Endometrial microvascular endothelial cells (primary cell): ENCODE data around the gene ARHGEF19. TPM values are rescaled to one million over a fixed set of nuclear protein-coding genes. Genes with fewer than 3 reads are reported as not detected.
"Not testable (repeated sequence)": the region's sequence is repeated elsewhere in the genome, so short reads cannot be mapped to it uniquely, and the experiment has no call there.

Source experiments
- in situ Hi-C: cut with HindIII; loops from 2 replicates; pipeline ENCODE4 v1.10.0; 2017; ENCODE audit warnings: low sequenced_read_pairs, low pct_unique_long_range_greater_than_20kb; ENCODE audit errors: inconsistent ontology term
- total RNA-seq: library from RNA; depleted of rRNA; stranded (reverse); fragments of >200 nt; gene quantifications from one replicate; pipeline ENCODE4 v1.2.3, GENCODE V29; 2015; ENCODE audit errors: inconsistent ontology term

The ARHGEF19 gene
- total RNA-seq, 1 donor from 2014 or later, result 3.1 TPM

GRCh38 chr1:16209847-16210407 is 2.5 kb downstream of the ARHGEF19 start:
- in situ Hi-C loops, result loop anchor here (10.0 kb wide), 1 partner anchor 145 kb away; no protein-coding TSS in a partner anchor

DNA sequence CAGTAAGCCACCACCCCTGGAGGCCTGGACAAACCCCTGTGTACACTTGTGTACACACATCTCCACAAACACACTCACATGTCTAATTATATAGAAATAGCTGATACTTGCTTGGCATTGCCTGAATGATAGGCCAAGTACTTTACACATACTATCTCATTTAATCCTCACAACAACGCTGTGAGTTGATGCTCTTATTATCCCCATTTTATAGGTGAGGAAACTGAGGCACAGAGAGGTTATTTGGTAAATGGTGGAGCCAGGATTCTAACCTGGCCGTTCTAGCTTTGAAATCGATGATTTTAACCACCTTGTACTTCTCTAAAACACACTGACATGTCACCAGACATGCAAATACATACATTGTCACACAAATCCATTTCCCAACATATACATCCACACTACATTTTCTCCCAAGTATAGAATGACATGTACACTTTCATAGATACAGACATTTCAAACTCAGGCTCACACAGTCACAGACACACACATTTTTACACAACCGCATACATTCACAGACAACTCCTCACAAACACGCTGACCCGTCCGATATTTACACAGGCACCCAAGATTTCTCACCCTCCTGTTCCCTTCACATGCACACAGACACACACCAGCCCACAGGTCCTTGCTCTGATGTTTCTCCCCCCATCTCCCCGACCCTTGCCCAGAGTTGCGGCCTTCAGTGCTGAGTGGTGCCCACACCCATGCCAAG is 3.2 kb downstream of the ARHGEF19 start:
- in situ Hi-C loops, result no loop called here

- in situ Hi-C loops, result no loop called here
Measured at GRCh38 chr1:16208270-16208987, 4.0 kb downstream of the ARHGEF19 start.

GRCh38 chr1:16207318-16208269 is 4.9 kb downstream of the ARHGEF19 start:
- in situ Hi-C loops, result no loop called here

DNA sequence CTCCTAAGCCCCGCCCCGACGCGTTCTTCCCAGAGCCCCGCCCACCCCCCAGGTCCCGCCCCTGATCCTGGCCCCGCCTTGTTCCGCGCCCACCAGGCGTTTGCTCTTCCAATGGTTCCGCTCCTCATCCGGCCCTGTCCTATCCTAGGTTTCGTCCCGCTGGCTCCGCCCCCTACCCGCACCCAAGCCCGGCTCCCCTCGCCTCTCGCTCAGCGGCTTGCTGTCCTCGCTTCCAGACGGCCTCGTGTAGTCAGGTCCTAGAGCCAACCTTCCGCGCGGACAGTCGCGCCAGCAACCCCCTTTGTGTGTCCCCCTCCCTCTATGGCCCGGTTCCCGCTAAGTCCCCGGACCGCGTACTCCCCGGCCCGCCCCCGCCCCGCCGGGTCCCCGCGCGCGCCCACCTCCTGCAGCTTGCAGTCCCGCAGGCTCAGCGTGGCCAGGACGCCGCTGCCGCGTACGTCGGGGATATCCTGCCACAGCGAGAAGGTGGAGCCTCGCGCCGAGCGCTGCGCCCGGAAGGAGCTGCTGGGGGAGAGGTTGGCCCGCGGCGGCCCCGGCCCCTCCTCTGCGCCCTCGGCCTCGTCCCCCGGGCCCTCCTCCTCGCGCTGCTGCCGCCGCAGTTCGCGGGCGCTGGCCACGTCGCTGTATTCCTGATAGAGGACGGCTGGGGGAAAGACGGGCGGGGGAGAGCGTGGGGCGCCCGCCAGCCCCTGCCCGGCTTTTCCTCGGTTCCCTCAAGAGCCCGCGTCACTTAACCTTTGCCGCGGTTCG is 5.7 kb downstream of the ARHGEF19 start:
- in situ Hi-C loops, result no loop called here

GRCh38 chr1:16205891-16206546 is 6.4 kb downstream of the ARHGEF19 start:
- in situ Hi-C loops, result no loop called here

DNA sequence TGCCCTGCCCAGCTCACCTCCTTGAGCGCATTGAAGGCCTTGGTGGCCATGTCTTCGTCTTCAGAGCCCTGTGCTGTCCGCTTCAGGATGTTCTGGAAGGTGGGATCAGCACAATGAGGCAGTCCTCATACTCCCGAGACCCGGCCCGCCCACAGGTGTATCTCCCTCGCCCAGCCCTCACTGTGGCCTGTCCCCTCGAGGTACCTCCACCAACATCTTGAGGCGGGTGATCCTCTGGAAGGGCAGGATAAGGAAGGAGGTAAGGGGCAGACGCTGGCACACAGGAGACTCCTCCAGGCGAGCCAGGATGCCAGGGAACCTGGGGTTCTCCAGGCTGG is 7.1 kb downstream of the ARHGEF19 start:
- in situ Hi-C loops, result no loop called here

DNA sequence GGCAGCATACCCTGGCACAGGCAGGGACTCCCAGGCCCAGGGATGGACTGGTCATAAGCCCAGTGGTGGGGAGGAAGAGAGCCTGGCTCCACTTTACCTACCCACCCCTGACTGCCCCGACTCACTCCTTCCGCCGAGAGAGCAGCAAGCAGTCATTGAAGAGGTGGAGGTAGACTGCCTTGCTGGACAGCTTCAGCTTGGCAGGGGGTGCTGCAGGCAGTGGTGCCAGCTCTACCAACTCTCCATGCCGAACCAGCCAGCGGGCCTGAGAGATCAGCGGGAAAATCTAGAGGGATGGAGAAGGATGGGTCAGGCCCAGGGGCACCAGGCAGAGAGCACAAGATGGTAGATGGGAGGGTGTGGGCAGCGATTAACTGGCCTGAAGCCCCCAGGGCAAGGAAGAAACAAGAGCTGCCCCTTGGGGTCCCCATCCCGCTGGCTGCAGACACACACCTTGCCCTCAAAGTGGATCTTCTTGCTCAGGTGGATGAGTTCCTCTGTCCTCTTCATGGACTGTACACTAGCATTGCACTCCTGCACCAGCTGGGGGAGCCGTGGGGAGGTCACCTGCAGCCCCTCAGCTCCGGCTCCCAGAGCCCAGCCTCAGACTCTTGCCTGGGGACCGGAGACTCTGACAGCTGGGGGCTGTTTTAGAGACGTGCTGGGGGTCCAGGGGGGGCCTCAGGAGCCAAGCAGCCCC is 7.7 kb downstream of the ARHGEF19 start:
- in situ Hi-C loops, result no loop called here

GRCh38 chr1:16204216-16204615 is 8.2 kb downstream of the ARHGEF19 start:
- in situ Hi-C loops, result no loop called here

DNA sequence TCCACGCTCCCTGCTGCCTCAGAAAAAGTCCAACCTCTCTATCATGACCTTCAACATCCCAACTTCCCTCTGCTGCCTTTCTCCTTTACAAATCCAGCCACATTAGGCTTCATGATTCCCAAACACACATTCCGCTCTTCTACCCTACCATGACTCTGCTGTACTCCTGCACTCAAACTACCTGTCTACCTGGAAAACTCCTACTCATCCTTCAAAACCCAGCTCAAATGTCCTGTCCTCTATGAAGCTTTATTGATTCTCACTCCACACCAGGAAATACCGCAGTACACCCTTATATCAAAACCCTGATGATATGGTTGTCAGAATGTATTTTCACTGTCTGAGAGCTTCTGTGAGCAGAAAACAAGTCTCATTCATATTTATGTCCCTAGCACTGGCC is 8.9 kb downstream of the ARHGEF19 start:
- in situ Hi-C loops, result no loop called here

DNA sequence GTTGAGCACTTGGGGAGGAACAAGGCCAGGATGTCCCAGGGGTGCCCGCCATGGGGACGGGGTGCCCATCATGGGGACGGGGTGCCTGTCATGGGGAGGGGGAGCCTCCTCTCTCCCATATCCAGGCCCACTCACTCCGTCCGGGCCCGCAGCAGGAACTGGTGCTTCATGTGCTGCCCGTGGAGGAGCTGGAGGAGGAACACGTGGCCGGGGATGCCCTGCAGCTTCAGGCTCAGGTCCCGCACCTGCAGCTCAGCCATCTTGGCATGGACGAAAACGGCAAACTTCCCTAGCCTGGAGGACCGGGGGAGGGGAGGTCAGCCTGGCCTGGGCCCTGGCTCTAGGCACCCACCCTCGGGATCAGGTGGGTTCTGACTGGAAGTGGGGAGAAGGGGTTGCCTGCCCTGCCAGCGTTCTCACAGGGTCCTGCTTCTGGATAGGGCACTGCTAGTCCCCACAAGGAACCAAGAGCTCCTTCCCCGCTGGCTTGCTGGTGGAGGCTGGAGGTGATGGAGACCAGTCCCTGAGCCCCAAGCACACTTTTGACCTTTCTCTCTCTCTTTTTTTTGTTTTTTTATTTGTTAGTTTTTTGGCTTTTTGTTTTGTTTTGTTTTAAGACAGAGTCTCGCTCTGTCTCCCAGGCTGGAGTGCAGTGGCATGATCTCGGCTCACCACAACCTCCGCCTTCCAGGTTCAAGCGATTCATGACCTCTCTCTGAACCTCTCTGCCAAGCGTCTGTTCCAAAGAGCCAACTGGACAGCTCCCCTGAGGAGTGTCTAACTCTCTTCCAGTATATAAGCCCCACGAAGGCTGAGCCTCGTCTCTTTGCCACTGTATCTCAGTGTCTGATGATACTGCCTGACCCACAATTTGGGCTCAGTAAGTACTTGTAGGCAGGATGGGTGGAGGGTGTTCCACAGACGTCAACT is 9.9 kb downstream of the ARHGEF19 start:
- in situ Hi-C loops, result no loop called here

DNA sequence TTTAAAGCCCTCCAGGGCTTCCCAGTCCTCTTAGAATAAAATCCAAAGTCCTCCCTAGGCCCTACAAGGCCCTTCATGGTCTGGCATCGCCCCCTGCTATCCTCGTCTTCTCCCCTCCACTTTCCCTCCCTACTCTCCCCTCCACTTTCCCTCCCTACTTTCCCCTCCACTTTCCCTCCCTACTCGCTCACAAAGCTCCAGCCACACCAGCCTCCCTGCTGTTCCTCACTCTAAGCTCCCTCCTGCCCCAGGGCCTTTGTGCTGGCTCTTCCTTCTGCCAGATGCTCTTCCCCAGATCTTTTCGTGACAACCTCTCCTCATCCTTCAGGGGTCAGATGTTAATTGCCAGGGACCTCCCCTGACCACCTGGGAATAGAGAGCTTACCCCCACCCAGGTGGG is 12.8 kb downstream of the ARHGEF19 start:
- in situ Hi-C loops, result no loop called here

DNA sequence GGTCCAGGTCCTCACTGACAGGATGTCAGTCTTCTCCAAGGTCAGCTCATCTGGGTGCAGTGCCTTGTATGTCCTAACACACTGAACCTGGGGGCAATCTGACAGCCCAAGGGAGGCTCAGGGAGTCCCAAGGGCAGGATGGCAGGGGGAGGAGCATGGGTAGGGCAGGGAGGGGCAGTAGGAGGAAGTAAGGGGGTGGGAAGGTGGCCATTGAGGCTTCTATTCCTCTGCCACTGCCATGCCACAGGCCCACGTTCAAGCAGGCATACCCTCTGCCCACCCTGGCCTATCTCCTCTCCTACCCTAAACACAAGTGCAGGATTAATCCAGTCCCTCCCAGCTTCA is 13.3 kb downstream of the ARHGEF19 start:
- in situ Hi-C loops, result no loop called here

DNA sequence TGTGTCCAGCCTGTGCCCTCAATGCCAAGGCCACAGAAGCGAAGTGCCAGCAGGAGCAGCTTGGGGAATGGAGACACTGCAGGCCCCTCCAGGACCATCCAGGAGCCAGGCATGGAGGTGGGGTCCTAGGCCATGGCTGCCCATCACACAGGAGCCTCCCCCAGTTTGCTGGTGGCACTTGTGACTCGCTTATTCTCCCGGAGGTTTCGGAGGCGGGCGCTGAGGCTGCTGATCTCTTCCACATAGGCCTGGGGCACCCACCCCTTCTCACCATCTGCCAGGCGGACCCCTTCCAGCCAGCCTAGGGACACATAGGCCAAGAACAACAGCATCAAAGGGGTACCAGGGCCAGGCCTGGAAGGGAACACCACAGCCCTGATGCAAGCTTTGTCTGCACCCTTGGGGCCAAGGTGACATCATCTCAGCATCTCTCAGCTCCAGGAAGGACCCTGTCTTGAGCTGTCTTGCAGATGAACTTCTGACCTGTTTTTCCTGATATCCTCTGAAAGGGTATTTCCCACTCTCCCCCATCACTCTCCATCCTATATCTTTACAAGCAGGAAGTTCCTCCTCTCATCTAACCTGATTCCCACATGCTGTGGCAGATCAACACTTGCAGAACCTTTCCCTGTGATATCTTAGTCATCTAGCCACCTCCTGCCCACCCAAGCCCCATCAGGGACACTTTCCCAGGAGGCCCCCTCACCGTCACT is 13.9 kb downstream of the ARHGEF19 start:
- in situ Hi-C loops, result no loop called here

DNA sequence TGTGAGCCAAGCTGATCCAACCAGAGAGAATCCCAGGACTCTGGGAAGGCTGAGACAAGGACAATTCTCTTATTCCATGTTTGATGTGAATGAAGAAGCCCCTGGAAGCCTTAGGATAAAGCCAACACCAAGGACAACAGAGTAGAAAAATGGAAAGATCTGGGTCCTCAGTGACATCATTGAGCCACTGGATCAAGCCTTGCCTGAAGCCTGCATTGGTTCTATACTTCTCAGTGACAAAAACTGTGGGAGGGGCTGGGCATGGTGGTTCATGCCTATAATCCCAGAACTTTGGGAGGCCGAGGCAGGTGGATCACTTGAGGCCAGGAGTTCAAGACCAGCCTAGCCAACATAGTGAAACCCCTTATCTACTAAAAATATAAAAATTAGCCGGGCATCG is 15.6 kb downstream of the ARHGEF19 start:
- in situ Hi-C loops, result no loop called here

DNA sequence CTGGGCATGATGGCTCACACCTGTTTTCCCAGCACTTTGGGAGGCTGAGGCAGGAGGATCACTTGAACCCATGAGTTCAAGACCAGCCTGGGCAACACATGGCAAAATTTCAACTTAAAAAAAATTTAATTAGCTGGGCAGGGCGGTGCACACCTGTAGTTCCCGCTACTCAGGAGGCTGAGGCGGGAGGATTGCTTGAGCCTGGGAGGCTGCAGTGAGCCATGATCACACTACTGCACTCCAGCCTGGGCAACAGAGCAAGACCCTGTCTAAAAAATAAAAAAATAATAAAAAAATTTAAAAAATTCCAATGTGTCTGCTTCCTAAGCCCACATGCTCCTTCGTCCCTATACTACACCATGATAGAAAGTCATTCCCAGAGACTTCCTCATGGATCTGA is 16.3 kb downstream of the ARHGEF19 start:
- in situ Hi-C loops, result not testable (repeated sequence)
